Endodermal cell (in vitro differentiated cells): ENCODE results near the gene TRIB2. TPM values are rescaled to one million over a fixed set of nuclear protein-coding genes. Genes with fewer than 3 reads are reported as not detected.

Experiments used
- DNase-seq: peaks from one replicate; pipeline ENCODE4 v3.0.0-alpha.2; 2017
- H3K27ac ChIP-seq: 2 replicates; pipeline ENCODE4 v1.5.1; 2013; ENCODE audit warnings: mild to moderate bottlenecking, low read depth, low read length, moderate library complexity
- H3K27me3 ChIP-seq: 2 replicates; pipeline ENCODE4 v1.6.1; 2013; ENCODE audit warnings: mild to moderate bottlenecking, low read length, moderate library complexity; ENCODE audit not compliant: insufficient read depth, control insufficient read depth, poor library complexity, severe bottlenecking
- H3K36me3 ChIP-seq: 2 replicates; pipeline ENCODE4 v1.7.0; 2013; ENCODE audit warnings: mild to moderate bottlenecking, low read length, moderate library complexity; ENCODE audit not compliant: control insufficient read depth, insufficient read depth
- H3K4me1 ChIP-seq: one replicate; pipeline ENCODE4 v1.7.0; 2013; ENCODE audit warnings: low read length; ENCODE audit not compliant: control insufficient read depth, insufficient read depth
- H3K4me3 ChIP-seq: 2 replicates; pipeline ENCODE4 v1.5.1; 2013; ENCODE audit warnings: mild to moderate bottlenecking, low read length, moderate library complexity
- H3K9ac ChIP-seq: 2 replicates; pipeline ENCODE4 v1.6.1; 2013; ENCODE audit warnings: mild to moderate bottlenecking, low read length, moderate library complexity; ENCODE audit not compliant: poor library complexity, severe bottlenecking; ENCODE audit errors: extremely low read depth
- H3K9me3 ChIP-seq: 2 replicates; pipeline ENCODE4 v1.6.1; 2013; ENCODE audit warnings: mild to moderate bottlenecking, low read length, moderate library complexity; ENCODE audit not compliant: control insufficient read depth
- H3K27ac Mint-ChIP-seq: 2 replicates; pipeline ENCODE4 v1.8.0; 2020; ENCODE audit warnings: mixed read lengths
- H3K27me3 Mint-ChIP-seq: 2 replicates; pipeline ENCODE4 v1.8.0; 2021; ENCODE audit warnings: mild to moderate bottlenecking, mixed read lengths; ENCODE audit not compliant: insufficient read depth
- H3K36me3 Mint-ChIP-seq: 2 replicates; pipeline ENCODE4 v1.8.0; 2020; ENCODE audit warnings: low read depth, mixed read lengths
- H3K4me1 Mint-ChIP-seq: 2 replicates; pipeline ENCODE4 v1.8.0; 2020; ENCODE audit warnings: mixed read lengths
- H3K4me3 Mint-ChIP-seq: 2 replicates; pipeline ENCODE4 v1.8.0; 2020; ENCODE audit warnings: mild to moderate bottlenecking, moderate library complexity, mixed read lengths
- H3K9me3 Mint-ChIP-seq: 2 replicates; pipeline ENCODE4 v1.8.0; 2020; ENCODE audit warnings: mild to moderate bottlenecking, mixed read lengths
- CTCF ChIP-seq: fragments of 200-600 bp; sonication (generic); conservative IDR thresholded peaks from 2 replicates; pipeline ENCODE4 v1.5.0; 2021; ENCODE audit warnings: antibody characterized with exemption, mild to moderate bottlenecking
- WGBS, 2 experiments: methylation state at CpG; one replicate each; pipeline versions ENCODE4 v1.1.5 to v1.1.7; 2013; ENCODE audit warnings: missing lambda C conversion rate in 2 of 2, mixed read lengths in 1 of 2; ENCODE audit not compliant: insufficient coverage in 1 of 2, insufficient read length in 1 of 2; 5-methylcytosine and 5-hydroxymethylcytosine counted together
- total RNA-seq, 2 donors: library from RNA; stranded (reverse); fragmentation: NEBNext Ultra II Directional in 1 of 2; extraction: Animal tissue kit (Norgen Biotek cat#: 25700) in 1 of 2; gene quantifications; 2 replicates in 1 of 2; 3 replicates in 1 of 2; pipeline ENCODE4 v1.2.1, GENCODE V29; 2021

Gene TRIB2
- total RNA-seq, 2 donors from 2014 or later, result 23.8 to 29.8 TPM

- H3K27me3 ChIP-seq, result no peaks in the 10 kb centered on the region
- Mint-ChIP-seq H3K27ac (no peak overlapping the region), H3K9me3 (no peaks in the 10 kb centered on the region), H3K4me1 (peaks cover 11% of the 10 kb centered on the region), H3K36me3 (no peaks in the 10 kb centered on the region), H3K4me3 (no peak overlapping the region), H3K27me3 (peaks cover 2% of the 10 kb centered on the region)
- H3K4me1 ChIP-seq, result no peaks in the 10 kb centered on the region
- H3K36me3 ChIP-seq, result no peaks in the 10 kb centered on the region
- TF ChIP-seq CTCF, result no peak
- H3K27ac ChIP-seq, result no peak overlapping the region
- 96 to 98% methylated on average over 5 to 8 of the region's 8 CpGs for WGBS, 2 experiments
- no peak overlapping the region for H3K9ac ChIP-seq
- no peak overlapping the region for H3K4me3 ChIP-seq
- no peaks in the 10 kb centered on the region for H3K9me3 ChIP-seq
- no peak for DNase-seq
These were observed 3.9 kb upstream of the TRIB2 start for GRCh38 chr2:12712881-12713280.

GRCh38 chr2:12714391-12715221, 2.1 kb upstream of the TRIB2 start:
- Mint-ChIP-seq H3K36me3 (no peaks in the 10 kb centered on the region), H3K4me3 (no peak overlapping the region), H3K9me3 (no peaks in the 10 kb centered on the region), H3K27me3 (peaks cover 14% of the 10 kb centered on the region), H3K4me1 (peaks cover 17% of the 10 kb centered on the region), H3K27ac (no peak overlapping the region)
- Histone ChIP-seq H3K4me3 (no peak overlapping the region), H3K36me3 (no peaks in the 10 kb centered on the region), H3K27ac (no peak overlapping the region), H3K9me3 (no peaks in the 10 kb centered on the region), H3K4me1 (peaks cover 2% of the 10 kb centered on the region), H3K9ac (no peak overlapping the region), H3K27me3 (peaks cover 7% of the 10 kb centered on the region)
- no peak for TF ChIP-seq CTCF
- DNase-seq, result no peak
- 81 to 85% methylated on average over 10 of the region's 10 CpGs for WGBS, 2 experiments

GRCh38 chr2:12715258-12716031, 1.3 kb upstream of the TRIB2 start:
- WGBS, 2 experiments, result 68 to 93% methylated on average over 3 to 14 of the region's 14 CpGs
- Mint-ChIP-seq H3K27ac (peak overlapping the region; percentile 86), H3K36me3 (no peaks in the 10 kb centered on the region), H3K27me3 (peaks cover 14% of the 10 kb centered on the region), H3K9me3 (no peaks in the 10 kb centered on the region), H3K4me1 (peaks cover 25% of the 10 kb centered on the region), H3K4me3 (peak overlapping the region; percentile 89)
- Histone ChIP-seq H3K27ac (no peak overlapping the region), H3K27me3 (peaks cover 16% of the 10 kb centered on the region), H3K4me1 (peaks cover 5% of the 10 kb centered on the region), H3K36me3 (no peaks in the 10 kb centered on the region), H3K9me3 (no peaks in the 10 kb centered on the region), H3K9ac (no peak overlapping the region), H3K4me3 (peak overlapping the region; percentile 86)
- TF ChIP-seq CTCF, result no peak
- no peak for DNase-seq
